Nephron (organoid): ENCODE results near the gene IRF8.

Experiments used
- H3K27ac Mint-ChIP-seq, 3 experiments: 2 replicates each; pipeline ENCODE4 v1.8.0; 2020; ENCODE audit warnings: mixed read lengths in 3 of 3, mild to moderate bottlenecking in 2 of 3, moderate library complexity in 1 of 3
- H3K27me3 Mint-ChIP-seq: 2 replicates; pipeline ENCODE4 v1.8.0; 2021; ENCODE audit warnings: low read depth, mild to moderate bottlenecking, moderate library complexity, mixed read lengths
- H3K36me3 Mint-ChIP-seq: 2 replicates; pipeline ENCODE4 v1.8.0; 2020; ENCODE audit warnings: low read depth, mixed read lengths
- H3K4me1 Mint-ChIP-seq: 2 replicates; pipeline ENCODE4 v1.8.0; 2020; ENCODE audit warnings: mixed read lengths
- H3K4me3 Mint-ChIP-seq, 3 experiments: 2 replicates each; pipeline ENCODE4 v1.8.0; 2020; ENCODE audit warnings: mild to moderate bottlenecking in 3 of 3, mixed read lengths in 3 of 3, moderate library complexity in 2 of 3
- H3K9me3 Mint-ChIP-seq: 2 replicates; pipeline ENCODE4 v1.8.0; 2020; ENCODE audit warnings: mixed read lengths
- CTCF ChIP-seq, 3 experiments: fragments of 200-600 bp; sonication (generic); IDR thresholded peaks; one replicate each; pipeline ENCODE4 v1.5.0; 2021; ENCODE audit warnings: antibody characterized with exemption in 3 of 3; ENCODE audit not compliant: unreplicated experiment in 3 of 3

The IRF8 gene

GRCh38 chr16:85892760-85893159 lies 6.2 kb upstream of the IRF8 start:
- no peak for TF ChIP-seq CTCF (IDR thresholded peaks at IDR 0.05; ENCODE audit: unreplicated experiment in 3 of 3)
- H3K27ac Mint-ChIP-seq, result no peak overlapping the region
- peaks cover 97% of the 10 kb centered on the region for H3K27me3 Mint-ChIP-seq
- H3K4me3 Mint-ChIP-seq, result no peak overlapping the region
- H3K4me1 Mint-ChIP-seq, result no peaks in the 10 kb centered on the region
- H3K36me3 Mint-ChIP-seq, result no peaks in the 10 kb centered on the region
- no peaks in the 10 kb centered on the region for H3K9me3 Mint-ChIP-seq

- Mint-ChIP-seq H3K27ac (no peak overlapping the region), H3K4me3 (no peak overlapping the region), H3K36me3 (no peaks in the 10 kb centered on the region)
These were observed 4.7 kb upstream of the IRF8 start for GRCh38 chr16:85894266-85894665.

GRCh38 chr16:85897382-85897781 lies 1.6 kb upstream of the IRF8 start:
- TF ChIP-seq CTCF (IDR thresholded peaks at IDR 0.05; ENCODE audit: unreplicated experiment in 3 of 3), result no peak
- Mint-ChIP-seq H3K27ac (no peak overlapping the region), H3K36me3 (no peaks in the 10 kb centered on the region), H3K9me3 (no peaks in the 10 kb centered on the region), H3K4me3 (peak overlapping the region; percentile 49 to 59 (median 50)), H3K4me1 (peaks cover 19% of the 10 kb centered on the region), H3K27me3 (peaks cover 97% of the 10 kb centered on the region)

More at GRCh38 chr16:85894266-85894665, 4.7 kb upstream of the IRF8 start:
- H3K4me1 Mint-ChIP-seq, result peaks cover 1% of the 10 kb centered on the region
- H3K9me3 Mint-ChIP-seq, result no peaks in the 10 kb centered on the region
- TF ChIP-seq CTCF (IDR thresholded peaks at IDR 0.05; ENCODE audit: unreplicated experiment in 3 of 3), result no peak
- peaks cover 96% of the 10 kb centered on the region for H3K27me3 Mint-ChIP-seq

GRCh38 chr16:85899444-85899843 lies 482 bp downstream of the IRF8 start:
- Mint-ChIP-seq H3K9me3 (no peaks in the 10 kb centered on the region), H3K27me3 (peaks cover 96% of the 10 kb centered on the region), H3K4me3 (peak overlapping the region; percentile 76 to 83 (median 83)), H3K36me3 (no peaks in the 10 kb centered on the region), H3K27ac (no peak overlapping the region), H3K4me1 (peaks cover 26% of the 10 kb centered on the region)
- TF ChIP-seq CTCF (IDR thresholded peaks at IDR 0.05; ENCODE audit: unreplicated experiment in 3 of 3), result no peak

- no peaks in the 10 kb centered on the region for H3K36me3 Mint-ChIP-seq
- peaks cover 26% of the 10 kb centered on the region for H3K4me1 Mint-ChIP-seq
- H3K27ac Mint-ChIP-seq, result no peak overlapping the region
- no peak for TF ChIP-seq CTCF (IDR thresholded peaks at IDR 0.05; ENCODE audit: unreplicated experiment in 3 of 3)
- no peaks in the 10 kb centered on the region for H3K9me3 Mint-ChIP-seq
- peak overlapping the region; percentile 5 to 44 (median 29) for H3K4me3 Mint-ChIP-seq
- H3K27me3 Mint-ChIP-seq, result peaks cover 93% of the 10 kb centered on the region
These were observed 1.2 kb downstream of the IRF8 start for GRCh38 chr16:85900027-85900792.

- Mint-ChIP-seq H3K27me3 (peaks cover 88% of the 10 kb centered on the region), H3K36me3 (no peaks in the 10 kb centered on the region), H3K9me3 (no peaks in the 10 kb centered on the region), H3K27ac (no peak overlapping the region), H3K4me1 (peaks cover 26% of the 10 kb centered on the region), H3K4me3 (no peak overlapping the region)
- no peak for TF ChIP-seq CTCF (IDR thresholded peaks at IDR 0.05; ENCODE audit: unreplicated experiment in 3 of 3)
These were observed 2.1 kb downstream of the IRF8 start for GRCh38 chr16:85901110-85901509.
